ENCODE measurements around the gene ARHGAP8. TPM values are rescaled to one million over a fixed set of nuclear protein-coding genes. Genes with fewer than 3 reads are reported as not detected.
"Not testable (repeated sequence)": the region's sequence is repeated elsewhere in the genome, so short reads cannot be mapped to it uniquely, and the experiment has no call there.

The ARHGAP8 gene
- total RNA-seq, 2 donors from 2014 or later: 12.2 to 15.2 TPM

DNA sequence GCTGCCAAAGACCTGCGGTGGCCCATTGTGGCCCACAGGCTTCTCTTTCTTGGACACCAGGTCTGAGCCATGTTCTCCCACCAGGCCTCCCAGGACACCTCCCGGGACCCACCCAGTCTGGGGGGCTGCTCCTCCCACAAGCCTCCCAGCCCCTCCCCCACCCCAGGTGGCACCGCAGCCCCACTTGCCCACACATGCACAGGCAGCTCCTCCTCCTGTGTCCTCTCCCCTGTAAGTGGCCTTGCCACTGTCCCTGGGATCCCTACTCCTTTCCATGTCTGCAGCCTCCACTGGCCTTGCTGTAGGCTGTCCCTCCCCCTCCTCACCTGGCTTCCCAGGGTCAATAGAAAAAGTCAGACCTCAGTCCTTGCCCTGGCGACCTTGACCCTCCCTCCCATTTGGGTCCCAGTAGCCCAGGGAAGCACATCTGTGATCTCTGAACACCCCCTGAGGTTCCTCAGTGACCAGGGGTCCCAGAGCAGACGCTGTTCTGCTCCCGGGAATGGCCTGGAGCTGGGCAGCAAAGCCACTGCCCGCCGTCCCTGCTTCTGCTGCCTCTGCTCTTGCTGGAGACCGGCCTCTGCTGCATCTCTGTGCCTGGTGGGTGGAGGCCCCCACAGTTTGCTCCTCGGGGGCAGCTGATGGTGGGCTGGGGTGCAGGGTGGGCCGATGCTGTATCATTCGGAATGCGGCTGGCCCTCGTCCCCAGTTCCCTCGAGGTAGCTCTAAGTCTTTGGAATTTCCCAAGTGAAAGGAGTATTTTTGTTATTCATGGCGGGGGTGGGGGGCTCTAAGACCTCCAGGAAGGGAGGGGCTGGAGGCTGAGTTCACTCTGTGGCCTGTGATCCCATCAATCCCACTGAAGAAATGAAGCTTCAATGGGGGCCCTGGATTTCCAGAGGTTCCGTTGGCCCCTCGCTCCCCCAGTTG, 43.6 kb downstream of the ARHGAP8 start:
- Histone ChIP-seq H3K36me3 (replicated peaks in 1 of 2; ENCODE audit: insufficient read depth in 1 of 2, low read depth in 2 of 2) (no peaks in the 10 kb centered on the region), H3K27ac (no peak overlapping the region), H3K27me3 (no peaks in the 10 kb centered on the region), H3K4me1 (no peaks in the 10 kb centered on the region), H3K9me3 (no peaks in the 10 kb centered on the region), H3K4me3 (no peak overlapping the region)
- no peak for DNase-seq
- TF ChIP-seq POLR2A (IDR thresholded peaks at IDR 0.05): no peak
- TF ChIP-seq, protein P1, sequence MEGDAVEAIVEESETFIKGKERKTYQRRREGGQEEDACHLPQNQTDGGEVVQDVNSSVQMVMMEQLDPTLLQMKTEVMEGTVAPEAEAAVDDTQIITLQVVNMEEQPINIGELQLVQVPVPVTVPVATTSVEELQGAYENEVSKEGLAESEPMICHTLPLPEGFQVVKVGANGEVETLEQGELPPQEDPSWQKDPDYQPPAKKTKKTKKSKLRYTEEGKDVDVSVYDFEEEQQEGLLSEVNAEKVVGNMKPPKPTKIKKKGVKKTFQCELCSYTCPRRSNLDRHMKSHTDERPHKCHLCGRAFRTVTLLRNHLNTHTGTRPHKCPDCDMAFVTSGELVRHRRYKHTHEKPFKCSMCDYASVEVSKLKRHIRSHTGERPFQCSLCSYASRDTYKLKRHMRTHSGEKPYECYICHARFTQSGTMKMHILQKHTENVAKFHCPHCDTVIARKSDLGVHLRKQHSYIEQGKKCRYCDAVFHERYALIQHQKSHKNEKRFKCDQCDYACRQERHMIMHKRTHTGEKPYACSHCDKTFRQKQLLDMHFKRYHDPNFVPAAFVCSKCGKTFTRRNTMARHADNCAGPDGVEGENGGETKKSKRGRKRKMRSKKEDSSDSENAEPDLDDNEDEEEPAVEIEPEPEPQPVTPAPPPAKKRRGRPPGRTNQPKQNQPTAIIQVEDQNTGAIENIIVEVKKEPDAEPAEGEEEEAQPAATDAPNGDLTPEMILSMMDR (IDR thresholded peaks at IDR 0.05): no peak
- intact Hi-C loops (cut with DNase I): no loop called here
- ATAC-seq: no peak
- WGBS, 2 donors: 78 to 88% methylated on average over 14 to 17 of the region's 18 CpGs

- Histone ChIP-seq H3K9me3 (no peaks in the 10 kb centered on the region), H3K36me3 (replicated peaks in 1 of 2; ENCODE audit: insufficient read depth in 1 of 2, low read depth in 2 of 2) (no peaks in the 10 kb centered on the region), H3K27ac (no peak overlapping the region), H3K4me3 (no peak overlapping the region), H3K4me1 (no peaks in the 10 kb centered on the region), H3K27me3 (no peaks in the 10 kb centered on the region)
- intact Hi-C loops (cut with DNase I): no loop called here
- 85 to 92% methylated on average over 9 of the region's 9 CpGs for WGBS, 2 donors
- TF ChIP-seq, protein P1 (IDR thresholded peaks at IDR 0.05): no peak
- TF ChIP-seq POLR2A (IDR thresholded peaks at IDR 0.05): no peak
- ATAC-seq (no peak), DNase-seq (no peak)
These were observed 44.9 kb downstream of the ARHGAP8 start for GRCh38 chr22:44797181-44797725.

- 89% methylated on average over 14 to 15 of the region's 16 CpGs for WGBS, 2 donors
These were observed 46.9 kb downstream of the ARHGAP8 start for GRCh38 chr22:44799077-44799945.

DNA sequence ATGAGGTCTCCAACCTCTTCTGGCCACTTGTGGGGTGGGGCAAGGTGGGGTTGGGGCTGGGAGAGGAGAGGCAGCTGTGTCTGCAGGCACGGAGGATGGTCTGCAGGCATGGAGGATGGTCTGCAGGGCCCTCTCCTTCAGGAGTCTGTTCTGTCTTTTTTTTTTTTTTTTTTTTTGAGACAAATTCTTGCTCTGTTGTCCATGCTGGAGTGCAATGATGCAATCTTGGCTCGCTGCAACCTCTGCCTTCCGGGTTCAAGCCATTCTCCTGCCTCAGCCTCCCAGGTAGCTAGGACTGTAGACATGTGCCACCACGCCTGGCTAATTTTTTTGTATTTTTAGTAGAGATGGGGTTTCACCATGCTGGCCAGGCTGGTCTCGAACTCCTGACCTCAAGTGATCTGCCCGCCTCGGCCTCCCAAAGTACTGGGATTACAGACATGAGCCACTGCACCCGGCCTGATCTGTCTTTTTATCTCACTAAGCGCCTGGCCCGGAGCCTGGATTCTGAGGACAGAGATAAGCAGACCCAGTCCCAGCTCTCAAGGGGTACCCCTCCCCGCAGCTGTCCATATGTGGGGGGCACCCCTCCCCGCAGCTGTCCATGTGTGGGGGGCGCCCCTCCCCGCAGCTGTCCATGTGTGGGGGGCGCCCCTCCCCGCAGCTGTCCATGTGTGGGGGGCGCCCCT, 47.7 kb downstream of the ARHGAP8 start:
- H3K4me3 ChIP-seq; H3K27me3 ChIP-seq; DNase-seq; H3K4me1 ChIP-seq; H3K9me3 ChIP-seq; H3K36me3 ChIP-seq (replicated peaks in 1 of 2; ENCODE audit: insufficient read depth in 1 of 2, low read depth in 2 of 2); ATAC-seq; intact Hi-C loops (cut with DNase I); H3K27ac ChIP-seq: not testable (repeated sequence)
- WGBS, 2 donors: 64 to 93% methylated on average over 5 to 10 of the region's 17 CpGs

More at GRCh38 chr22:44799077-44799945, 46.9 kb downstream of the ARHGAP8 start:
- Histone ChIP-seq H3K4me3 (no peak overlapping the region), H3K9me3 (no peaks in the 10 kb centered on the region), H3K36me3 (replicated peaks in 1 of 2; ENCODE audit: insufficient read depth in 1 of 2, low read depth in 2 of 2) (no peaks in the 10 kb centered on the region), H3K27me3 (no peaks in the 10 kb centered on the region), H3K27ac (no peak overlapping the region), H3K4me1 (no peaks in the 10 kb centered on the region)
- DNase-seq: no peak
- TF ChIP-seq POLR2A (IDR thresholded peaks at IDR 0.05): no peak
- intact Hi-C loops (cut with DNase I): no loop called here
- no peak for ATAC-seq

DNA sequence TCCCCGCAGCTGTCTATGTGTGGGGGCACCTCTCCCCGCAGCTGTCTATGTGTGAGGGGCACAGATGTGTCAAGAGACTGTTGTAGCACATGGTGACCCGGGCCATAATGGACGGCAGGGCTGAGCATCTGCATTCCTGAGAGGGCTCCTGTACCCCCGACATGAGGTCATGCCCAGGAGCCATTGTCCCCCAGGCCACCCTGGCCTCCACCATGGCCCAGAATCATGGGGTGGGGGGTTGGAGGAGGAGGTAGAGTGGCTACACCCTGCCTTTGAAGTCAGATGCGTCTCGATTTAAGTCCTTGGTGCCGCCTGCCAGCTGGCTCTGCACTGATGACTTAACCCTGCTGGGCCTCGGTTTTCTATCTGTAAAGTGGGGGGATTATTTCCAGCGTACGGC, 49.1 kb downstream of the ARHGAP8 start:
- Histone ChIP-seq H3K4me1 (no peaks in the 10 kb centered on the region), H3K9me3 (no peaks in the 10 kb centered on the region), H3K27ac (no peak overlapping the region), H3K36me3 (replicated peaks in 1 of 2; ENCODE audit: insufficient read depth in 1 of 2, low read depth in 2 of 2) (no peaks in the 10 kb centered on the region), H3K4me3 (no peak overlapping the region), H3K27me3 (no peaks in the 10 kb centered on the region)
- WGBS, 2 donors: 0 to 81% methylated on average over 1 to 10 of the region's 11 CpGs
- intact Hi-C loops (cut with DNase I): no loop called here
- ATAC-seq (no peak), DNase-seq (no peak)
- no peak for TF ChIP-seq POLR2A (IDR thresholded peaks at IDR 0.05)
- TF ChIP-seq, protein P1 (IDR thresholded peaks at IDR 0.05): no peak

Data from body of pancreas (tissue), 4 donors.